Putamen (tissue), 1 donor: ENCODE measurements around the gene RECK.
"Not testable (repeated sequence)": the region's sequence is repeated elsewhere in the genome, so short reads cannot be mapped to it uniquely, and the experiment has no call there.

Experiments used
- DNase-seq: peaks from one replicate; pipeline ENCODE4 v3.0.0-alpha.2; 2016; ENCODE audit warnings: low spot score

The RECK gene

DNA sequence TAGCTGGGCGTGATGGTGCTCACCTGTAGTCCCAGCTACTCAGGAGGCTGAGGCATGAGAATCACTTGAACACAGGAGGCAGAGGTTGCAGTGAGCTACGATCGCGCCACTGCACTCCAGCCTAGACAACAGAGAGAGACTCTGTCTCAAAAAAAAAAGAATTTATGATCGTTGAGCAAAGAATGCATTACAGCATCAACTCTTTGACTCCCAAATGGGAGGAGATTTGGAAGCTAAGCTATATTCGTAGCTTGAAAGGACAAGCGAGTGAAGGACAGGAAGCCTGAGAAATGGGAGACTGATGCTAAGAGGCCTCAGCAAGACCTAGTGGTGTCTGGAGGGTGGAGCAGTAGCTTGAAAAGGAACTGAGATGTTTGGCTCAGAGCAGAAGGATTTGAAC lies 122.2 kb downstream of the RECK start:
- DNase-seq, result no peak

DNA sequence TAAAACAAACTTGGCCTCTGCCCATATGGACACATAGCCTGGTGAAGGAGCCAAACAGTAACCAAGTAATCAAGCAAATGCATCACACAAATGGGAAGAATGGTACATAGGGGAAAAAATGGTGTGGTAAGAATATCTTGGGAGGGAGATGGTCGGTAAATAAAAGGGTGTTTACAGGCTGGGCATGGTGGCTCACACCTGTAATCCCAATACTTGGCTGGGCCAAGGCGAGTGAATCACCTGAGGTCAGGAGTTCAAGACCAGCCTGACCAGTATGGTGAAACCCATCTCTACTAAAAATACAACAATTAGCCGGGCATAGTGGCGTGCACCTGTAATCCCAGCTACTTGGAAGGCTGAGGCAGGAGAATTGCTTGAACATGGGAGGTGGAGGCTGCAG lies 122.8 kb downstream of the RECK start:
- DNase-seq, result not testable (repeated sequence)

DNA sequence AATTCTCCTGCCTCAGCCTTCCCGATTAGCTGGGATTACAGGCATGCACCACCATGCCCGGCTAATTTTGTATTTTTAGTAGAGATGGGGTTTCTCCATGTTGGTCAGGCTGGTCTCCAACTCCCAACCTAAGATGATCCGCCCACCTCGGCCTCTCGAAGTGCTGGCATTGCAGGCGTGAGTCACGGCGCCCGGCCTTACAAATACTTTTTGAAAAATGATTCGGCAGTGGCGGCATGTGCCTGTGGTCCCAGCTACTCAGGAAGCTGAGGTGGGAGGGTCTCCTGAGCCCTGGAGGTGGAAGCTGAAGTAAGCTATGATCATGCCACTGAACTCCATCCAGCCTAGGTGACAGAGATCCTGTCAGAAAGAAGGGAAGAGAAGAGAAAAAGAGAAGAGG lies 123.4 kb downstream of the RECK start:
- not testable (repeated sequence) for DNase-seq

DNA sequence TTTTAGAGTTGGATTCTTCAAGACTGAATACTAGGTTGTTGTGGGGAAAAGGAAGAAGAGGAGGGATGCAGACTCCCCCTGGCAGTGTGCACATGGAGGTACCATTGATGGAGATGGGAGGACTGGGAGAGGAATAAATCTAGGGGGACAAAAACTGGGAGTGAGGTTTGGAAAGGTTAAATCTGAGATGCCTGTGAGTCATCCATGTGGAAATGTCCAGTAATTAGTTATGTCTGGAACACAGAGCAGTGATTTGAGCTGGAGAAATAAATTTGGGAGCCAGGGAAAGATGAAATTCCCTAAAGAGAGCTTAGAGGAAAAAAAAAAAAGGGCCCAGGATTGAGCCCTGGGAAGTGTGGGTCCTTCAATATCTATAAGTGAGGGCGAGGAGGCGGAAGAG lies 124.5 kb downstream of the RECK start:
- DNase-seq, result no peak

DNA sequence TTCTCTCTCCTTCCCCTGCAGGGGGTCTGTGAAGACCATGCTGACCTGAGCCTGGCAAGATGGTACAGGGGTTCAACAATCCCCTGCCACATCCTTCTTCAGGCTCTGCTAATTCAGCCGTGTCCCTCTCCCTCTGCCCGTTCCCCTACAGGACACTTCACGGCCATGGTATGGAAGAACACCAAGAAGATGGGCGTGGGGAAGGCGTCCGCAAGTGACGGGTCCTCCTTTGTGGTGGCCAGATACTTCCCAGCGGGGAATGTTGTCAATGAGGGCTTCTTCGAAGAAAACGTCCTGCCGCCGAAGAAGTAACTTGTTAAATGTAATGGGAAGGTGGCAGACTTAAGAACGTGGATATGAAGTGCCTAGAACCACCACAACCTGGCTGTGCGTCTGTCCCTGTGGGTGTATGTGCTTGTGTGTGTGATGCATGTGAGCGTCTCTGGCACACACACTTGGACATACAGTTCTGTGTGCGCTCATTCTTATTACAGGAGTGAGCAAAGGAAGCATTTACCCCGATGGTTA lies 125.6 kb downstream of the RECK start:
- DNase-seq, result no peak

DNA sequence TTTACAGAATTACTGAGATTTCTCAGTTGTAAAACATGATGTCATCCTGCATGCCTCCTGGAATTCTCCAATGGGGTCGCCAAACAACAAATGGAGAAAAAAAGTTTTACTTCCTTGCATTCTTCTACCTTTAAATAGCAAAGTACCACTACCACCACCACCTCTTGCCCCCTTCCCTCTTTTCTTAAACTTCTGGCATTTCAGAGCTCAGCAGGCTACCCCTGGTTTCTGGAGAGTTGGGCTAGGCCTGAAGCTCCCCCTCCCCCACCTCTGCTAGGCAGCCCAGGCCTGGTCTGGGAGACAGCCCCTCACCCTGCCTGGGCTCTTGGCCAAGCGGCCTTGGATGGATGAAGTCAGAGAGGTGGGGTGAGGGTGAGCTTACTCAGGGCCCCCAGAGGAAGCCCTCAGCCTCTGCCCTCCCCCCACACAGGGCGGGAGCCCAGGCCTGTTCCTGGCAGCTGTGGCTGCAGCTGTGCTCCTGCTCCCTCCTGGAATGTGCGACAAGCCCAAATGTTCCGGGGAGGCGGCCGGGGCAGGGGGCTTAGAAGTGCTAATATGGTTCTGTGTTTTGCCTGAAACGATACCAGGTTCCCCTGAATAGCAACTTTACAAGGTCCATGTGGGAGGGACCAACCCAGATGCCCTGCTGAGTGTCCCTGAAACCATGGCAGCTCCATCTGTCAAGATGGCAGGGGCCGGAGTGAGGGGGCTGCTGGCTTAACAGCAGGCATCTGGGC lies 126.5 kb downstream of the RECK start:
- DNase-seq, result peak; percentile 45

DNA sequence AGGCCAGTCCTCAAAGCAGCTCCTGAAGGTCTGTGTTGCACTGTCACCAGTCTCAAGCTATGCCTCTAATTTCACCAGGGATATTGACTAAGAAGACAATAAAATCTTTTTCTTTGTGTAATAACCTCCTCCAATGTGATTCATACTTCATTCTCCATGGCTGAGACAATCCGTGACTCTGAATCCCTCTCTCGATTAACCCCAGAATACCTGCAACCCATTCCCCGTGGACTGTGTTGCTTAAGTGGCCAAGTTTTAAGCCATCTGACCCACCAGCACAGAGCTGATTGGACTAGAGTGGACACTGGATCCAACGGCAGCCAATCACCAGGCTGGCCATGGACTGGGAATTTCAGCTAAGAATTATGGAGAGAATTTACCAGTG lies 127.1 kb downstream of the RECK start:
- DNase-seq, result no peak

DNA sequence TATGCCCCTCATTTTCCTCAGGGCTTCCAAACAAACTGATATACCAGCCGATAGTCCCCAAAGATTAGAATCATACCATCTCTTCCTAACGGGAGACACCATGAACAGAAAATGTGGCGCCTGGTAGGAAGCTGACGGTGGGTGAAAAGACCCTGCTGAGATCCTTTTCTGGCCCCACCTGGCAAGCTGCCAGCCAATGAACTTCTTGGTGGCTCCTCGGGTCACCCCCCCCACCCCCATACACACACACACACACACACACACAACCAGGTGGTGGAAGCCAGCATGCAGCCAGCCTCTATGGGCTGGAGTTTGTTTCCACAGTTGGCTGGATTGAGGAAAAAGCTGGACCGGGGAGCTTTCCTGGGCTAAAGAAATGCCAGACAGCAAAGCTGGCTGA lies 127.7 kb downstream of the RECK start:
- DNase-seq, result no peak

DNA sequence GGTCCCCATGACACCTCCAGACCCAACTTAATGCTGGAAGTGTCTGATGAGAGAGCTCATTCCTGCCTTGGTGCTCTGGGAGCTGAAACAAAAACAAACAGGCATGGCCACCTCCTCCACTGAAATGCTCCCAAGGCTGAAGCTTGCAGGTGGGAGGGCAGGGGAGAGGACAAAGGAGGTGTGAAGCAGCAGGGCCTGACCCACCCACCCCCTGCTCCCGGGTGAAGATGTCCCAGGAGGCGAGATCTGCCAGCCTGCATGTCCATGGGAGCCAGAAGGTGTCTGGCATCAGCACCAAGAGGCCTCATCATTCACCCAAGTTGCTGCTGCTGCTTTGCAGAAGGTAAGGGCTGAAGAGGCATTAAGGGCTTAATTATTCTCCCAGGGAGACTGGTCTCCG lies 128.3 kb downstream of the RECK start:
- no peak for DNase-seq

DNA sequence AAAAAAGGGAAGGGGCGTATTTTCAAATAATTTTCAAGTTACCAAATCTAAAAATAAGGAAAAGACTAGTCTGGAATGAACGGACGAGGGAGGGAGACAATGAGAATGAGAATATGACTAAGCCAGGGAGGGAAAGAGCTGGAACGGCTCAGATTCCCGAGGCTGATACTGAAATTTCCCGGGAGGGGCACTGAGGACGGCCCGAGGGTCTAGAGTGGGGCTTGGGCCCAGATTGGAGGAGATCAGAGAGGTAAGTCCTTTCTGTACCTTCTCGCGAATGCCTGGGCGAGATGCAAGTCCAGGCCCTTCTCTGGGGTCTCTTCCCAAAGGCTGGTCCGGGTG lies 129.1 kb downstream of the RECK start:
- no peak for DNase-seq

DNA sequence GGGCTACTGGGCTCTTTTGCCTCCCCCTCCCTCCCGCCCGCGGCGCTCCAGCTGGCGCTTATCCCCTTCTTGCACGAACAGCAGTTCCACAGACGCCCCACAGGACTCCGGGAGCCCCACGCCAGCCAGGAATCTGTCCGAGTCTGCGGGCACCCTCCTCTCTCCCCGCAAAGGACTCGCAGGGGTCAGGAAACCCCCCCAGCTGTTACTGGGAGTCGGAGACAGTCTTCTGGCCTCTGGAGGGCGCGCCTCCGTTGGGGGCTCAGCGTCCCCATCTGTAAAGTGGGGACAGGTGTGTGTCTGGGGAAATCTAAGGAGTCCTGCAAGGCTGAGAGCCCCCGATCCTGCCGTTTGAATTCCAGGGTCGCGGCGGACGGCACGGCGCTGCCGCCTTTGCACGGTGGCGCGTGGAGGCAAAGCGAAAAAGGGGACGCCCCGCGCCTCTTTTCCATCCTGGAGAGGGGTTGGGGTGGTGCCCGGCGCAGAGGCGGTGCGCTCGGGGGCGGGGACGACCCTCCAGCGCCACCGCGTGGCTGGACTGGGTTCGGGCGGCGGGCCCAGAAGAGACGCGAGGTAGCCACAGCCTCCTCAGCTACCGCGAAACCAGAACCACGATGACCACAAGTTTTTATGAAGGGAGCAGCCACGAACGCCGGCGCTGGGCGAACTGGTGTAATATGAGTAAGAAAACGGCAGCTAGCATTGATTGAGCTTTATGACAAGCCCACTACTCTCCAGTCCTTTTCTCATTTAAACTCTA lies 129.6 kb downstream of the RECK start:
- DNase-seq, result no peak

DNA sequence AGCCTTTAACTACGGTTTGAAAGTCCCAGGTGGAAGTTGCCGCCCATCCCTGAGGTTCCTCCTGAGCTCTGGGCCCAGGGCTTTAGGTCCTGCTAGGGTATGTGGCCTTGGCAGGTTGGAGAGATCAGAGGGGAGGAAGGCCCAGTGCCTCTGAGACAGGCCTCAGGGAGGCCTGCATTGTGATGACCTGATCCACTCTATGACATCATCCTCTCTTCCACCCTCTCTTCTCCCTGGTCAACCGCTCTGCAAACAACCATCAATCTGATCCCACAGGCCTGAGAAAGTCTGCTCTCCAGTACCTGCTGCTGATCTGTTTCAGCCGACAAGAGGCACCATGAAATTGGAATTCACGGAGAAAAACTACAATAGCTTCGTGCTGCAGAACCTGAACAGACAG lies 132.5 kb downstream of the RECK start, which contains the start of gene CCIN:
Gene CCIN (plus strand): TSS at position 223 of the 400 bp plus-strand sequence. CDS start 115 bp downstream, at position 338.
- DNase-seq, result no peak

DNA sequence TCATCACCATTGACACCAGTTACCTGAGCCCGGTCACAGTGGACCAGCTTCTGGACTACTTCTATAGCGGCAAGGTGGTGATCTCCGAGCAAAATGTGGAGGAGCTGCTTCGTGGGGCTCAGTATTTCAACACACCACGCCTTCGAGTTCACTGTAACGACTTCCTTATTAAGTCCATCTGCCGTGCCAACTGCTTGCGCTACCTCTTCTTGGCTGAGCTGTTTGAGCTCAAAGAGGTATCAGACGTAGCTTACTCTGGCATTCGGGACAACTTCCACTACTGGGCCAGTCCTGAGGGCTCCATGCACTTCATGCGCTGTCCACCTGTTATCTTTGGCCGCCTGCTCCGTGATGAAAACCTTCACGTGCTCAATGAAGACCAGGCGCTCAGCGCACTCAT lies 133.0 kb downstream of the RECK start:
- no peak for DNase-seq

DNA sequence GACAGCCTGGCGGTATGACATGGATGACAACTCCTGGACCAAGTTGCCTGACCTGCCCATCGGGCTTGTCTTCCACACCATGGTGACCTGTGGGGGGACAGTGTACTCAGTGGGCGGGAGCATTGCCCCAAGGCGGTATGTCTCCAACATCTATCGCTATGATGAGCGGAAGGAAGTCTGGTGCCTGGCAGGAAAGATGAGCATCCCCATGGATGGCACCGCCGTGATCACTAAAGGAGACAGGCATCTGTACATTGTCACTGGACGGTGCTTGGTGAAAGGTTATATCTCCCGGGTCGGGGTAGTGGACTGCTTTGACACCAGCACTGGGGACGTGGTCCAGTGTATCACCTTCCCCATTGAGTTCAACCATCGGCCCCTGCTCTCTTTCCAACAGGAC lies 133.8 kb downstream of the RECK start:
- no peak for DNase-seq

DNA sequence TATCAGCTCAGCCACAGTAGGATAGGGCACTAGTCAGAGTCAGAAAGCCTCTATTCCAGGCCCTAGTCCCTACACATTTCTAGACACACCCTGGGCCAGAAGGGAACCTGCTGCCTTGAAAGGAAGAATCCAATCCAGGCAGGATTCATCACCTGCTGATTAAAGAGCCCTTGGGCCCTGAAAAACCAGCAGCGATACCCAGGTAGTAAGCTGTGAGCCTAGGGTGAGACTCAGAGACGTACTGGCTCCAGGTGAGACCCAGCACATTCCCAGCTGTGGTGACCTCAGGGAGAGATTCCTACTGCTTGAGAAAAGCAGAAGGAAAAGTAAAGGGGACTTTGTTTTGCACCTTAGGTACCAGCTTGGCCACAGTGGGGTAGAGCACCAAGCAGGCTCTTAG lies 137.1 kb downstream of the RECK start:
- DNase-seq, result no peak
